ENCODE measurements around the gene ARL15.

ARL15 gene

GRCh38 chr5:54098267-54098666 lies 212.1 kb downstream of the ARL15 start:
- no peaks in the 10 kb centered on the region for H3K27me3 ChIP-seq
- H3K36me3 ChIP-seq, result no peaks in the 10 kb centered on the region
- H3K9me3 ChIP-seq, result no peaks in the 10 kb centered on the region
- H3K4me1 ChIP-seq (ENCODE audit: control insufficient read depth in 1 of 2, insufficient read depth in 1 of 2, low read depth in 1 of 2, low read length in 1 of 2), result no peaks in the 10 kb centered on the region
- TF ChIP-seq, protein P1, sequence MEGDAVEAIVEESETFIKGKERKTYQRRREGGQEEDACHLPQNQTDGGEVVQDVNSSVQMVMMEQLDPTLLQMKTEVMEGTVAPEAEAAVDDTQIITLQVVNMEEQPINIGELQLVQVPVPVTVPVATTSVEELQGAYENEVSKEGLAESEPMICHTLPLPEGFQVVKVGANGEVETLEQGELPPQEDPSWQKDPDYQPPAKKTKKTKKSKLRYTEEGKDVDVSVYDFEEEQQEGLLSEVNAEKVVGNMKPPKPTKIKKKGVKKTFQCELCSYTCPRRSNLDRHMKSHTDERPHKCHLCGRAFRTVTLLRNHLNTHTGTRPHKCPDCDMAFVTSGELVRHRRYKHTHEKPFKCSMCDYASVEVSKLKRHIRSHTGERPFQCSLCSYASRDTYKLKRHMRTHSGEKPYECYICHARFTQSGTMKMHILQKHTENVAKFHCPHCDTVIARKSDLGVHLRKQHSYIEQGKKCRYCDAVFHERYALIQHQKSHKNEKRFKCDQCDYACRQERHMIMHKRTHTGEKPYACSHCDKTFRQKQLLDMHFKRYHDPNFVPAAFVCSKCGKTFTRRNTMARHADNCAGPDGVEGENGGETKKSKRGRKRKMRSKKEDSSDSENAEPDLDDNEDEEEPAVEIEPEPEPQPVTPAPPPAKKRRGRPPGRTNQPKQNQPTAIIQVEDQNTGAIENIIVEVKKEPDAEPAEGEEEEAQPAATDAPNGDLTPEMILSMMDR (IDR thresholded peaks at IDR 0.05), result no peak
- H3K27ac ChIP-seq, result no peak overlapping the region
- no peak overlapping the region for H3K4me3 ChIP-seq (ENCODE audit: low read depth in 1 of 2, low read length in 1 of 2)

- Histone ChIP-seq H3K27ac (no peak overlapping the region), H3K36me3 (no peaks in the 10 kb centered on the region), H3K9me3 (no peaks in the 10 kb centered on the region), H3K27me3 (no peaks in the 10 kb centered on the region), H3K4me1 (ENCODE audit: control insufficient read depth in 1 of 2, insufficient read depth in 1 of 2, low read depth in 1 of 2, low read length in 1 of 2) (no peaks in the 10 kb centered on the region), H3K4me3 (ENCODE audit: low read depth in 1 of 2, low read length in 1 of 2) (no peak overlapping the region)
- TF ChIP-seq, protein P1 (IDR thresholded peaks at IDR 0.05), result no peak
Measured at GRCh38 chr5:54095969-54096368, 214.4 kb downstream of the ARL15 start.

DNA sequence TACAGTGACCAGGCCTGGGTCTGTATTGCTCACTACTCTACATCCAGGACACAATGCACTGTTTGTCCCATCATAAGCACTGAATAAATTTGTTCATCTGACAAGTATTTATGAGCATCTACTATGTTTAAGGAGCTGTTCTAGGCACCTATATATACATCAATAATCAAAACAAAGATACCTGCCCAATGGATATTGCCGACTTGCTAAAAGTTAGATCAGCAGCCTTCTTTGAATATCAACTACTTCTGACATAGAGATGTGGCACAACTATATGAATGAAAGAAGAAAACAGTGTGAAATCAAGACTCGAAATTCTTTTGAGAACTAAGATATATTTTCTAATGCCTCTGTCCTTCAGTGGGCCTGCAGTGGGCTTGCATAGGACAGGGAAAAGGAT lies 215.7 kb downstream of the ARL15 start:
- no peak overlapping the region for H3K27ac ChIP-seq
- H3K36me3 ChIP-seq, result no peaks in the 10 kb centered on the region
- TF ChIP-seq, protein P1 (IDR thresholded peaks at IDR 0.05), result no peak
- H3K4me1 ChIP-seq (ENCODE audit: control insufficient read depth in 1 of 2, insufficient read depth in 1 of 2, low read depth in 1 of 2, low read length in 1 of 2), result no peaks in the 10 kb centered on the region
- H3K27me3 ChIP-seq, result no peaks in the 10 kb centered on the region
- no peak overlapping the region for H3K4me3 ChIP-seq (ENCODE audit: low read depth in 1 of 2, low read length in 1 of 2)
- H3K9me3 ChIP-seq, result no peaks in the 10 kb centered on the region

- H3K27me3 ChIP-seq, result no peaks in the 10 kb centered on the region
- no peaks in the 10 kb centered on the region for H3K4me1 ChIP-seq (ENCODE audit: control insufficient read depth in 1 of 2, insufficient read depth in 1 of 2, low read depth in 1 of 2, low read length in 1 of 2)
- H3K4me3 ChIP-seq (ENCODE audit: low read depth in 1 of 2, low read length in 1 of 2), result no peak overlapping the region
- H3K27ac ChIP-seq, result no peak overlapping the region
- no peaks in the 10 kb centered on the region for H3K9me3 ChIP-seq
- H3K36me3 ChIP-seq, result no peaks in the 10 kb centered on the region
- TF ChIP-seq, protein P1 (IDR thresholded peaks at IDR 0.05), result no peak
Measured at GRCh38 chr5:54093861-54094260, 216.5 kb downstream of the ARL15 start.

DNA sequence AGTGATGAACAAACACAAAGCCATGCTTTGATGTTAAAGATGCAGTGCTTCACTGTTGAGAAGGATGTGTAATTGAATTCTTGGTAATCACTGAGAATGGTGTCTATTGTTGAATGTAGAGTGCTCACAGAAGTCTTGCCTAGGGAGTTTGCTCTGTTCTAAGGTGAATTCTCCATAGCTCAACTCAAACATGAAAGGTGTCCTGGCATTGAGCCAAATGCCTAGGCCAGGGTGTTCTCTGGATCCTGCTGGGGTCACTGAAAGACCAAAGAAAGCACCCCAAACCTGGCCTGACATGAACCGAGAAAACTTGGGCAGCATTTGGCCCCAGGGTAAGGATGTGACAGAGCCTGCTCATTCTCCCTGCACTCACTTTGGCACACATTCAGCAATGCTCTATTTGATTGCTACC lies 217.3 kb downstream of the ARL15 start:
- Histone ChIP-seq H3K36me3 (no peaks in the 10 kb centered on the region), H3K27me3 (no peaks in the 10 kb centered on the region), H3K9me3 (no peaks in the 10 kb centered on the region), H3K4me3 (ENCODE audit: low read depth in 1 of 2, low read length in 1 of 2) (no peak overlapping the region), H3K27ac (no peak overlapping the region), H3K4me1 (ENCODE audit: control insufficient read depth in 1 of 2, insufficient read depth in 1 of 2, low read depth in 1 of 2, low read length in 1 of 2) (no peaks in the 10 kb centered on the region)
- TF ChIP-seq, protein P1 (IDR thresholded peaks at IDR 0.05), result no peak

All from neutrophil (primary cell).